Activated CD4-positive, alpha-beta T cell treated with anti-CD3 and anti-CD28 coated beads for 24 hours (primary cell): Measurements from ENCODE around the gene HOXD8.

Experiments used
- DNase-seq, 2 donors: peaks; one replicate each; pipeline ENCODE4 v3.0.0-alpha.2; 2020; ENCODE audit warnings: low read depth in 2 of 2

The HOXD8 gene

DNA sequence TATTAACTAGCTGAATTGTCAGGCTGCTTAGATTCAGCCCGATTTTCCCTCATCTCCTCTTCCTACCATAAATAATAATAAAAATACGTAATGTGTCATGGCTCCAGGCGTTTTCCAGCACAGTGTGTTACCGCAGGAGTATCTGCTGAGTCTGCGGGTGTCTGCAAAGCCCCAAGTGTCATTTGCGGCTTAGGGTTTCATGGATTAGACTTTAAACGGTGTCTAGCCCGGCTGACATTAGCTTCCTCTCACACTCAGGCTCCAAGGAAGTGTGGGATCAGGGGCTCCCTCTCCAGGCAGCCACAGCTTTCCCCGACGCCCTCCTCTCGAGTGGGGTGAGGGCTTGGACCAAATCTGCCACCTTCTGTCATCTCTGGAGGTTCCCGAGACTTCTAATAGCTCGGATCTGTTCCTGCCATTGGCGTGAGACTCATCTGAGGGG, 44.9 kb downstream of the HOXD8 start:
- DNase-seq = no peak

DNA sequence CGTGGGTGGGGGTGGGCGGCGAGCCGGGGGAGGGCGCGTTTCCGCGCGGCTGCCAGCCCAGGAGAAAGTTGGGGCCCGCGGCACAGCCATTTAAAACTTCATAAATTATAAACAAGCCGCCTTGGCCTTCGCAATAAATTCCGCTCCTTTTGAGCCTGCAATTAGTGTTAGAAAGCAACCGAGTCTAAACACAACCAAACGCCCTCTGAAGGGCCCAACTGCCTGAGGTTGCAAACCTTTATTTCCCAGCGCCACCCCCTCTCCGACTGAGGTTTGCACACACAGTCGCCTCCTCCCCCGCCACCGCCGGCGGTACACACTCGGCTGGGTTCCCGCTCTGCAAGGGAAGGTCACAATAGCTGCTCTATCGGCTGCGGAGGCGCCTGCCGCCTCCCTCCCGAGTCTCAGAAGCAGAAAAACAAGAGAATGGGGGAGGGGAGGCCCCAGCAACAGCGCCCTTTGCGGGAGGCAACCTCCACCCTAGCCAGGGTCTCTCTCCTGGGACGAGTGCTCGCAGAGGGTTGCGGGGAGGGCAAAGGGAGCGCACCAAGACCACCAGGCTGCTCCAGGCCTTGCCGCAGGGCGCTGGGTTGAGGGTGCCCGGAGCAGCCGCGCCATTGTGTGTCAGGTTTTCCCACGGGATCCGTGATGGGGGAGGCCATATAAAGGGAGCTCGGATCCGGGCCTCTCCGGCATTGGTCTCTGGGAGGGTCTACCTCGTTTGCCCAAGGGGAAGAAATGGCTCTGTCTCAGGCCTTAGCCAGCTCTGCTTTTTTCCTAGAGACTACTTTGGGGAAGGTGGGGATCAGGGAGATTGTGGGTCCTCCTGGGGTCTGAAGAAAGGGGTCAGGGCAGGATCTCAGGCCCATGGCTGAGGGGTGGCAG, 45.6 kb downstream of the HOXD8 start:
- DNase-seq = no peak

DNA sequence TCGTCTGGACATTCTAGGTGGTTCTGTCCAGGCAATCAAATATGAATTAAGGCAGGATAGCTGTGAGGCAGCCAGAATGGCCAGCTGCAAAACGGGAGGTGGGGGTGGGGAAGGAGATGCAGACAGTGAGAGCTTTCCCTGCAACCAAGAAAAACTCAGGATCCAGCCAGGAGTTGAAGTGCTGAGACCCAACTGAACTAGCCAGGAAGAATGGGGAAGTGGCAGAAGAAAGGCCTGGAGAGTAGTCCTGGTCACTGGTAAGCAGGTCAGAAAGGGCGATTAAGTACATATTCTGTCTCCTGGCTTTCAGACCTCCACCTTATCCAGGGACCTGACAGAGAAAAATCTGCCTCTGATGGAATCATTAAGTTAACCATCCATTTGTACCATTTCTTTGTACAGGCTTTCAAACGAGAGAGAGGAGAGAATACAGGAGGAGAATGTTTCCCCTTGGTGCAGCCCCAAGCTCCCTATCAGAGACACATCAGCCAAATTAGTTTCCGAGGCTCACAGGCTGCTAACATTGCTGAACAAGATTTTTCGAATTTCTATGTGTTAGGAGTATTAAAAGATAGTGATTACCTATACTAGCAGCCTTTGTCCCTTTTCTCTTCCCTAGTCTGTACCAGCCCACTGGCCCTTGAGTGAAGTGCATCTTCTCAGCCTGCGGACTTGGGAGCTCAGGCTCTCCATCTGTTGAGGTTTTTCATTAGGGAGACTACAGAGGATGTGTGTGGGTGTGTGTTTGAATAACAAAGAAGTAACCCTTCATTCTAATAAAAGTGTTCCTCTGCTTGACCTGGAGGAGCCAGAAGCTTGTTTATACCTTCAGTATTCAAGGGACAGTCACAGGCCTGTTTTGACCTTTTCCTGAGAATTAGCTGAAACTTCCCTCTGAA, 46.5 kb downstream of the HOXD8 start:
- DNase-seq = no peak

DNA sequence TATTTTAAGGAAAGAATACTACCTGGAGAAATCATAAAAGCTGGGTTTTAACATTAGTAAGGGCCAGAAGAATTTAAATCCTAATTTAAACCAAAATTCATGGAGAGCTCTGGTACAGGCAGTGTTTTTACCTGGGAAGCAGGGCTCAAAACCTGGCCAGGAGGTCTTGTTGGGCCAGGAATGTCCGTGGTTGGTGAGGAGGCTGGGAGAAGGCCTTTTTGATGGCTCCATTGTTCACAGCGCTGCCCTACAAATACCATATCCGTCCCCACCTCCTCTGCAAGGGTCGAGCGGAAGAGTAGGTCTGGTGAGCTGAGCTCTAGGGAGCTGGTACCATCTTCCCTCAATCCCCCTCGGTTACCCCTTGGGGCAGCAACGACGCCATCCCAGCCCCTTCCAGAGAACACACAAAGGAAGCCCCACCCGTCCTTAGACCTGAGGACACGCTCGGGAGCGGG, 48.1 kb downstream of the HOXD8 start:
- no peak for DNase-seq

DNA sequence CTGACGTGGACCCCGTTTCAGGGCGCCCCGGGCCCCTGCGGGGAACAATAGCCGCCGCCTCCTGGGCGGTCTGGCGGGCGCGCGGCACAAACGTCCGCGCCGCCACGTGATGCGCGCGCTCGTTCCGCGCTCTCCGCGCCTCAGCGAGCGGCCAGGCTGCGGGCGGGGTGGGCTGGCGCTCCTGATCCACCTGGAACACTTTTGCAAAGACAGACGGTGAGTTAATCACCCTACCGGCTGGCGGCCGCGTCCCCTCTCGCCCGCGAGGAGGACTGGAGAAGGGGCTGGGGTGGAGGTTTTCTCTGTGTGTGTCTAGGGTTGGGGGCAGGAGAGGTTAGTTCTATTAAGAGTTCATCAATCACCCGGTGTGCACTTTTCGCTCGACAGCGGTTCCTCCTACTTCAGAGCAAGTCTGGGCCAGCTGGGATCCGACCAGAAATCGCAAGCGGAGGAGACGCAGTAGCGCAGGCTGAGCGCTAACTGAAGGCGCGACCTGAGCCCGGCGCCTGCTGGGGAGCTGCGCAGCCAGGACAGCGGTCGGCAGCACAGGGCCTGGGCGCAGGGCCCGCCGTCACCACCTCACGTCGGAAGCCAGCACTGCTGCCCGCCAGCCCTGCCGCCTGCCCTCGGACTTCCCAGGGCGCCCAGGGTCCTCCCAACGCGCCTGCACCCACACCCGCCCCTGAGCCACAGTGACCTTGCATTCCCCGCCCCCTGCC, 48.7 kb downstream of the HOXD8 start:
- DNase-seq = no peak

DNA sequence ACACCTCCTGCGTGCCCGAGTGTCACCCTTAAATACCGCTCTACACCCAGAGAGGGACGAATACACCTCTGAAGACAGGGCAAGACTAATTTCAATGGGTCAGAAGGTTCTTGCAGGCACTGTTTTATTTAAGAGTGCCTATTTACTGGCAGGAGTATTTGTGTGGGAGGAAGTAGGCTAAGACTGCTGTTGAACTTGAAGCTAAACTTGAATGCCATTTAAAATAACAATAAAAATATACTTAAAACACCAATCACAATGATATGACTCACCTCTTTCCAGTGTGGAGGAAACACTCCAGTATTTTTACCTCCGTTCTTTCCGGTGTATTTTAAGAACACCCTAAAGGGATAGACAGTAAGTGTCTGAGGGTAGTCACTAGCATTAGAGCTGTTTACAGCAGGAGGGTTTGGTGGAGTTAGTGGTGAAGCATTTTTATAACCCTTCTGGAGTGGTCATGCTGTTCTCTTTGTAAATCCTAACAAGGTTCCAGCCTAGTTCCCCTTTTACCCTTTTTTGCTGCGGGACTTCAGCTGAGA, 49.3 kb downstream of the HOXD8 start:
- no peak for DNase-seq

DNA sequence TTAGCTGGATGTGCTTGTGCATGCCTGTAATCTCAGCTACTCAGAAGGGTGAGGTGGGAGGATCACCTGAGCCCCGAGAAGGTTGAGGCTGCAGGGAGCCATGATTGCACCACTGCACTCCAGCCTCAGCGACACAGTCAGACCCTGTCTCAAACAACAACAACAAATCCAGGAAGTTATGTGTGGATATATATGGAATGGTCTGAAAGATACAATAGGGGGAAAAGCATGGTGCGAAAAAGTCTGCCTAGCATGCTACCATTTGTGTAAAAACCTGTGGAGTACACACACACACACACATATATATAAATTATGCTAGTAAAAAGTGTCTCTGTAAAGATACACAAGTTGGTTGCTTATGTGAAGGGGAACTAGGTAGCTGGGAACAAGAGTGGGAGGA, 52.0 kb downstream of the HOXD8 start:
- DNase-seq = no peak
